Activated naive CD4-positive, alpha-beta T cell treated with anti-CD3 and anti-CD28 coated beads for 36 hours (primary cell): Measurements from ENCODE around the gene DCUN1D2. TPM values are rescaled to one million over a fixed set of nuclear protein-coding genes. Genes with fewer than 3 reads are reported as not detected.

ENCODE experiments used
- CTCF ChIA-PET: fragments of 350-600 bp; sonication (Branson Sonifier 250); formaldehyde crosslinking; loops from one replicate; lab custom pipeline; 2021; ENCODE audit warnings: antibody characterized with exemption; lab: Charles Lee
- DNase-seq: peaks from one replicate; pipeline ENCODE4 v3.0.0-alpha.2; 2020
- H3K27ac Mint-ChIP-seq: one replicate; pipeline ENCODE4 v1.8.0; 2021; ENCODE audit warnings: mild to moderate bottlenecking, mixed read lengths
- H3K27me3 Mint-ChIP-seq: one replicate; pipeline ENCODE4 v1.8.0; 2021; ENCODE audit warnings: low read depth, mixed read lengths
- H3K36me3 Mint-ChIP-seq: one replicate; pipeline ENCODE4 v1.8.0; 2021; ENCODE audit warnings: low read depth, mixed read lengths
- H3K4me1 Mint-ChIP-seq: one replicate; pipeline ENCODE4 v1.8.0; 2021; ENCODE audit warnings: low read depth, mixed read lengths
- H3K4me3 Mint-ChIP-seq: one replicate; pipeline ENCODE4 v1.8.0; 2021; ENCODE audit warnings: mild to moderate bottlenecking, moderate library complexity, mixed read lengths
- H3K9me3 Mint-ChIP-seq: one replicate; pipeline ENCODE4 v1.8.0; 2021; ENCODE audit warnings: mixed read lengths
- intact Hi-C: fragments of 100-400 bp; cut with micrococcal nuclease; formaldehyde crosslinking; loops from one replicate; pipeline ENCODE4 v1.15.1; 2023
- total RNA-seq, 2 experiments: library from RNA; stranded (reverse); gene quantifications; one replicate each; pipeline ENCODE4 v1.2.3, GENCODE V29; 2021

DCUN1D2 gene
- total RNA-seq, 2 experiments from 2014 or later: 14.3 to 14.7 TPM

DNA sequence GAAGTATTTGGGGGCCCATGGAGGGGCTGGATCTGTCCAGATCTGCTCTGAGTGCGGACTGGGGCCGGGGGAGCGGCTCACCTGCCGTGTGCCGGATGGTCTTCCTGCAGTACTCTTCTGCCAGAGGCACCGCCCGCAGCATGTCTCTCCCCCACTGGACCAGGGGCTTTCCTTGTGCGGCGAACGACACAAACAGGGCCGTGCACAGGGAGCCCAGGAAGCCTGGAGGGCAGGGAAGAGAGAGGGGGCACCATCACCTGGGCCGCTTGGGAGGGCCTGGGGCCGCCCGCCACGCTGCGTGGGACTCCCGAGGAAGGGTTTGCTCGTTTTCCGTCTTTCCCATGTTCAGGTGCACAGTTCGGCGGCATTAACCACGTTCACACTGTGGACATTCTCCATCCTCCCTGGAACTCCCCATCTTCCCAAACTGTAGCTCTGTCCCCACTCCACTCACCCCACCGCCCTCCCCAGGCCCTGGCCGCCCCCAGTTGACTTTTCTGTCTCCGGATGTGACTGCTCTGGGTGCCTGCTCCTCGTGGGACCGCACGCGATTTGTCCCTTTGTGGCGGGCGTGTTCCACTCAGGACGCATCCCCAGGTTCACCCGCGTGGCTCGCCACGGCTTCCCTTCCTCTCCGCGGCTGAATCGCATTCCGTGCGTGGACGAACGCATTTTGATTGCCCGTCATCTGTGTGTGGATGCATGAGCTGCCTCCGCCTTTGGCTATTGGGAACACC is 61.5 kb downstream of the DCUN1D2 start:
- Mint-ChIP-seq H3K27ac (no peak overlapping the region), H3K9me3 (no peaks in the 10 kb centered on the region), H3K27me3 (no peaks in the 10 kb centered on the region), H3K4me3 (no peak overlapping the region), H3K36me3 (no peaks in the 10 kb centered on the region), H3K4me1 (no peaks in the 10 kb centered on the region)
- intact Hi-C loops: no loop called here
- DNase-seq: no peak
- CTCF ChIA-PET: no interaction called here

DNA sequence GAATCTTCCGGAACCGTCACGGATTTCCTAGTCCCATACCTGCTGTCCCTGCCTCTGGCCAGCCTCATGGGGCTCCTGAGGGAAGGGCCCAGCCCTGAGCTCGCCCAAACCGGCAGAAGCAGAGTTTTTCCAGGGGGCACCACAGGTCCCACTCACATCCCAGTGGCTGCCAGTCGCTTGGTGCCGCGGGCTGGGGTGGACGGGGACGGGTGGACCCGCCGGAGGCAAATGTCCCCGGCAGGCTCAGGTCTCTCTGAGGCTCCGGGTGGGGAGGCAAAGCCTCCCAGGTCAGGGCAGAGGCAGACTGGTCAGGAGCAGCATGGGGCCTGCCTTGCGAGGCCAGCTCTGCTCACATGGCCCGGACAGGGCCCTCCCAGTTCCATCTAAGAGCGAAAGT is 62.0 kb downstream of the DCUN1D2 start:
- H3K4me3 Mint-ChIP-seq: no peak overlapping the region
- H3K36me3 Mint-ChIP-seq: no peaks in the 10 kb centered on the region
- no peaks in the 10 kb centered on the region for H3K4me1 Mint-ChIP-seq
- CTCF ChIA-PET: no interaction called here
- H3K27me3 Mint-ChIP-seq: no peaks in the 10 kb centered on the region
- H3K27ac Mint-ChIP-seq: no peak overlapping the region
- DNase-seq: no peak
- intact Hi-C loops: no loop called here
- no peaks in the 10 kb centered on the region for H3K9me3 Mint-ChIP-seq

DNA sequence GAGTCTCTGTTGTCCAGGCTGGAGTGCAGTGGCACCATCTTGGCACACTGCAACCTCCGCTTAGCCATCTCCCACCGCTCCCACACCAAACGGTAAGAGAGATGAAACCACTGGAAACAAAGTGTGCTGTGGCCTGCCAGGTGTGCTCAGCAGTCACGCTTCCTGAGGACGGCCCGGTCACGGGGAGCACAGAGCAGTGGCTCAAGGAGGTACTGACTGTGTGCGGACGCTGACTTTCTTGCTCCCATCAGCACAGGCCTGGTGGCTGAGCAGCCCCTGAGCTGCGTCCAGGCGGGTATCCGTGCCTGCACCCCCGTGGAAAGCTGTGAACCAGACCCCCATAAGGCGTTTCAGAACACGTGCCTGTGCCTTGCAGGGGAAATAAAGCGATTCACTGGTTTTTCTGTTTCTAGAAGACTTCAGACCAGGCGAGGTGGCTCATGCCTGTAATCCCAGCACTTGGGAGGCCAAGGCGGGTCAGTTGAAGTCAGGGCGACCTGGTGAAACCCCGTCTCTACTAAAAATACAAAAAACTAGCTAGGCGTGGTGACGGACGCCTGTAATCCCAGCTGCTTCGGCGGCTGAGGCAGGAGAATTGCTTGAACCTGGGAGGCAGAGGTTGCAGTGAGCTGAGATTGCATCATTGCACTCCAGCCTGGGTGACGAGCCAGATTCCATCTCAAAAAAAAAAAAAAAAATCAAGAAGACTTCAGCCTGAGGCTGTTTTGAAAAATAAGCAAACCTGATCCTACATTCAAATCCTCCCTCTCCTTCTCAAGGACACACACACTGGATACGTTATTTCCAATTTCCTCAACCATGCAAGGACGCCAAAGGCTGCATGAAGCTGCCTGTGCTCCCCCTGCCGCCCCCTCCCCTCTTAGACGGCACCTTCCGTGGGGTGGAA is 62.7 kb downstream of the DCUN1D2 start:
- intact Hi-C loops: no loop called here
- H3K4me1 Mint-ChIP-seq: no peaks in the 10 kb centered on the region
- CTCF ChIA-PET: no interaction called here
- no peak overlapping the region for H3K4me3 Mint-ChIP-seq
- H3K27ac Mint-ChIP-seq: no peak overlapping the region
- H3K9me3 Mint-ChIP-seq: no peaks in the 10 kb centered on the region
- DNase-seq: no peak
- H3K36me3 Mint-ChIP-seq: no peaks in the 10 kb centered on the region
- no peaks in the 10 kb centered on the region for H3K27me3 Mint-ChIP-seq

DNA sequence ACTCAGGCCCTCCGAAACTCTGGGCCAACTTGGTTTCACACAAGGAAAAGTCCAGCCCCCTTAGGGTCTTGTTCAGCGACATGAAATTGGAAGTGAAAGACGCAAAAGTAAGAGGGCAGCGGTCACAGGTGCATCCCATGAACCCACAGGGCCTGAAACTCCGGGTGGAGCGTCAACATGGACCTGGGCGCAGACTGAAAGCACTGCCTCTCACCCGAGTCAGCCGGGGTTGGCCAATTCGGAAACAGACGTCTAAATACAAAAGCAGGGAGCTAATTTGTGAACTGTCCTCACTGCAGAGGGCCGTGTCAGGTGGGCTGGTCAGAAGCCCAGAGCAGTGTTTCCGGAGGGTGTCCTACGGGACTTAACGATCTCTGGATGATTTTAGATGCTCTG is 63.9 kb downstream of the DCUN1D2 start:
- Mint-ChIP-seq H3K27me3 (no peaks in the 10 kb centered on the region), H3K9me3 (no peaks in the 10 kb centered on the region), H3K27ac (no peak overlapping the region), H3K36me3 (no peaks in the 10 kb centered on the region), H3K4me3 (no peak overlapping the region), H3K4me1 (no peaks in the 10 kb centered on the region)
- CTCF ChIA-PET: no interaction called here
- intact Hi-C loops: no loop called here
- no peak for DNase-seq

DNA sequence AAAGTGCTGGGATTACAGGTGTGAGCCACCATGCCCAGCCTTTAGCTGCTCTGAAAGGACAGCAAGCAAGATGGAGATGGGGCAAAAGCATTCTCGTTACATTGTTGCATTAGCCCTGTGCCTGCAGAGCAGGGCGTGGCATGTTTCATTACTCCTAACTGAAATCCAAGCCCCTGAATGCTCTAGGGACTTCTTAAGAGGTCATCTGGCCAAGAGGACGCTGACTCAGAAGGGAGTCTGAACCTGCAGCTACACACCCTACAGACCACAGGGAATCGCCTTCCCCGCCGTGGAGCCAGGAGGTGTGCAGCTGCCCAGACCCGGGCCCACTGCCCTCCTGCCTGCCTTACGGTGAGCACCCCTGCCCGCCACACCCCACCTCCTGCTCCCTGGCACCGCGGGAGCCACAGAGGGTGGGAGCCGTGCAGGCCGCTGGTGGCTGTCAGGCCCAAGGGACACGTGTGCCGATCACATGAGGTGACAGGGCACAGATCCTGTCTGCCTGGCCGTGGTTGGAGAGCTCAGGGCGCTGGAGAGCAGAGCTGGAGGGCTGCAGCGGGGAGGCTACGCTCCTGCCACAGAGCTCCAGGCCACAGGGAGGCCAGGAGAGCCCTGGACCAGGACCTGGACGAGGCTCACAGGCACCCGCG is 64.4 kb downstream of the DCUN1D2 start:
- Mint-ChIP-seq H3K36me3 (no peaks in the 10 kb centered on the region), H3K9me3 (no peaks in the 10 kb centered on the region), H3K27ac (no peak overlapping the region), H3K4me3 (no peak overlapping the region), H3K27me3 (no peaks in the 10 kb centered on the region), H3K4me1 (no peaks in the 10 kb centered on the region)
- CTCF ChIA-PET: no interaction called here
- intact Hi-C loops: no loop called here
- no peak for DNase-seq

DNA sequence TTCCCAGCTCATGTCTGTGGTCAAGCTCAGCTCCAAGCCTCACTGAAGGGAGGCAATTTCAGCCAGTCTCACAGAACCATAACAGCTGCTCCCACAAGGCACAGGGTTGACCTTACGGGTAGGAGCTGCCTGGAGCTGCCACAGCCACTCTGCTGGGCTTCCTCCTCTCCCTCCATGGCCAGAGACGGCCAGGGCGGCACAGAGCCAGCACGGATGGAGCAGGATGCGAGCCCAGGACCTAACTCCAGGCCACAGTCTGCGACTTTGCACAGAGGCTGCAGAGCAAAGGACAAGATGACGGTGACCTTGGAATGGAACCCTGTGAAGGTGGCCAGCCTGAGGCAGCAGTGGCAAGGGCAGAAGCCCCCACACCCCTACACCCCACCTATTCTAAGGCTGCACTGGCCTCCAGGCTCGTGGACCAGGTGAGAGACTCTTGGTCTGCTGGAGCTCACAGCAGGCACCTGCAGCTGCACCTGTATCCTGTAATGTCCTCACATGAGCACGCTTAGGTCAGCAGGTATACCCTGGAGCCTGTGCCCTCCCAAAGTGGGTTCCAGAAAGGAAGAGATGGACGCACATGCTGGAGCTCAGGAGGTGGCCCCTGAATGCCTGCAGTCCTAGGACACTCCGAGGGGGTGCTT is 66.9 kb downstream of the DCUN1D2 start:
- Mint-ChIP-seq H3K27ac (no peak overlapping the region), H3K9me3 (no peaks in the 10 kb centered on the region), H3K4me3 (no peak overlapping the region), H3K4me1 (no peaks in the 10 kb centered on the region), H3K36me3 (no peaks in the 10 kb centered on the region), H3K27me3 (no peaks in the 10 kb centered on the region)
- intact Hi-C loops: no loop called here
- CTCF ChIA-PET: no interaction called here
- no peak for DNase-seq

DNA sequence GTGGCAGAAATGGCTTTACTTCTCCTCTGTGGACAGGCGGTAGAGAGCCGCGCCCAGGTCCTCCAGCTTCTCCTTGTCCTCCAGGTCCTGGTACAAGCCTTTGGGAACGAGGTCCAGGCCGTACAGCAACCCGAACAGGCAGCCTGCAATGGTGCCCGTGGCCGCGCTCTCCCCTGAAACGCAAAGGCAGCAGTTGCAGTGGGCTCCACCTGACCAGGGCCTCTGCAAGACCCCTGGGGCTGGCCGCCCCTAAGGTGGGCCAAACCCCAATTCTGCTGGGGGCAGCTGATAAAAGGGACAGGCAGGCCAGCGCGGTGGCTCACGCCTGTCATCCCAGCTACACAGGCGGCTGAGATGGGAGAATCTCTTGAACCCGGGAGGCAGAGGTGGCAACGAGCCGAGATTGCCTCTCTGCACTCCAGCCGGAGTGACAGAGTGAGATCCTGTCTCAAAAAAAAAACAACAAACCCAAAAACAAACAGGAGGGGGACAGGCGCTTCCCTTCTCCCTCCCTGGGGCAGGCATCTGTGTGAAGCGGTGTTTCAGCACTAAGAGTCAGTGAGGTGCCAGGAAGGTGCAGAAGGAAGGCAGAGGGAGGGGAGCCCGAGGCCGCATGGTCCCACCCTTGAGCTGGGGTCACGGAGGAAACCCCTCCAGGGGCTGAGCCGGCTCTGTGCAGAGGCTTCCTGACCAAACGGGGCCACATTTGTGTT is 67.5 kb downstream of the DCUN1D2 start:
- Mint-ChIP-seq H3K27ac (no peak overlapping the region), H3K4me3 (no peak overlapping the region), H3K4me1 (no peaks in the 10 kb centered on the region), H3K27me3 (no peaks in the 10 kb centered on the region), H3K36me3 (no peaks in the 10 kb centered on the region), H3K9me3 (no peaks in the 10 kb centered on the region)
- CTCF ChIA-PET: no interaction called here
- no peak for DNase-seq
- intact Hi-C loops: no loop called here

DNA sequence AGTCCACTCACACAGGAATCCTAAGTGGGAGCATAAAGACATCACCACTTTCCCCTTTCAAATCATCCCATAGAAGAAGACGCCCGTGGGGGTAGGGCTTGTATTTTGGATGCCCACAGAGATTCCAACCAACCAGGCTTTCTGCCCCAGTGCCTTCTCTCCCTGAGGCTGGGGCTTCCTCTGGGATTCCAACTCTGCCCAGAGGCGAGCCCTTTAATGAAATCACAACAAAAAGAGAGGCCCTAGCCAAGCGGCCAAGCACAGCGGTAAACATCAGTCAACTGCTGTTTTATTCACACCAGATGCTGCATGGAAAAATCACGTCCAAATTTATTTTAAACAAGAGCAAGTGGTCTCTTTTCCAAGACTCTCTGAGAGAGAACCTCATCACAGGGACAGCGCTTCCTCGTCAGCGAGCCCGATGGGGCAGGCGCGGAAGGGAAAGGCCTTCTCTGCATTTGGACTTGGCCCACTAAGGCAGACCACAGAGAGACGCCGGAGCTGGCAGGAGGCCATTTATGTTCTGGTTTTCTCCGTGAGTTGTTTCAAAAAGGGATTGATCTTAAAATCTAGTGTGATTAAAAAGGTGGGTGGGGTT is 68.7 kb downstream of the DCUN1D2 start:
- intact Hi-C loops: no loop called here
- DNase-seq: no peak
- Mint-ChIP-seq H3K4me1 (no peaks in the 10 kb centered on the region), H3K27ac (no peak overlapping the region), H3K4me3 (no peak overlapping the region), H3K27me3 (no peaks in the 10 kb centered on the region), H3K36me3 (no peaks in the 10 kb centered on the region), H3K9me3 (no peaks in the 10 kb centered on the region)
- CTCF ChIA-PET: no interaction called here

DNA sequence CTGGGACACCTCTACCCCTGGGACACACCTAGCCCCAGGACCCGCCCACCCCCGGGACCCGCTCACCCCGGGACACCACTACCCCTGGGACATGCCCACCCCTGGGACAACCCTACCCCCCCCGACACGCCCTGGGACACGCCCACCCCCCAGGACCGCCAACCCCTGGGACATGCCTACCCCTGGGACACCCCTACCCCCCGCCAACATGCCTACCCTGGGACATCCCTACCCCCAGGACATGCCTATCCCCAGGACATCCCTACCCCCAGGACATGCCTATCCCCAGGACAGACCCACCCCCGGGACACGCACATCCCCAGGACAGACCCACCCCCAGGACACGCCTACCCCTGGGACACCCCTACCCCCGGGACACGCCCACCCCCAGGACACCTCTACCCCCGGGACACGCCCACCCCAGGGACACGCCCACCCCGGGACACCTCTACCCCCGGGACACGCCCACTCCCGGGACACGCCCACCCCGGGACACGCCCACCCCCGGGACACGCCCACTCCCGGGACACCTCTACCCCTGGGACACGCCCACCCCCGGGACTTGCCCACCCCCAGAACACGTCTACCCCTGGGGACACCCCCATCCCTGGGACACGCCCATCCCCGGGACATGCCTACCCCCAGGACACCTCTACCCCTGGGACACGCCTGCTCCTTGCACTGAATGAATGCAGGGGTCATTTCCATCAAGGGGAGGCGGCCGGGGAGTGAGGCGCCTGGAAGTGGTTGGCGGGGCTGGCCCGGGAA is 69.5 kb downstream of the DCUN1D2 start:
- H3K27me3 Mint-ChIP-seq: no peaks in the 10 kb centered on the region
- no peak for DNase-seq
- no peaks in the 10 kb centered on the region for H3K9me3 Mint-ChIP-seq
- H3K36me3 Mint-ChIP-seq: no peaks in the 10 kb centered on the region
- H3K4me1 Mint-ChIP-seq: no peaks in the 10 kb centered on the region
- intact Hi-C loops: no loop called here
- H3K27ac Mint-ChIP-seq: no peak overlapping the region
- CTCF ChIA-PET: no interaction called here
- H3K4me3 Mint-ChIP-seq: no peak overlapping the region

DNA sequence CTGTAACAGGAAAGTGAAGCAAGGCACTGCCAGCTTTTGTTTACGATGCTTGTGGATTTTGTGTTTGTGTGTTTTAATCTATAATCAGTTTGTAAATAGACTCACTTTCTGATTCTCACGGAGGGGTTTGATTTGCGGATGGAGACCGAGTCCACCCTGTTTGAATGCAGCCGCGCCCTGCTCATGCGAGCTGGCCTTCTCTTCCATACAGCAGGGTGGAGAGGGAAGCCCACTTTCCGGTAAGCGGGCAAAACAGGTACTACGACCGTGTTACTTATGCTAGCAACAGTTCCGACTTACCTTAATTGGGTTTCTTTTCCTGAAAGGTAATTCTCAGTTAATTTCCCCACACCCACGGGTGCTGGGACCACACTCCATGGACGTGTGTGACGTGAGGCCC is 70.3 kb downstream of the DCUN1D2 start:
- Mint-ChIP-seq H3K27me3 (no peaks in the 10 kb centered on the region), H3K9me3 (no peaks in the 10 kb centered on the region), H3K4me3 (no peak overlapping the region), H3K36me3 (no peaks in the 10 kb centered on the region), H3K4me1 (no peaks in the 10 kb centered on the region), H3K27ac (no peak overlapping the region)
- intact Hi-C loops: no loop called here
- no peak for DNase-seq
- CTCF ChIA-PET: no interaction called here

DNA sequence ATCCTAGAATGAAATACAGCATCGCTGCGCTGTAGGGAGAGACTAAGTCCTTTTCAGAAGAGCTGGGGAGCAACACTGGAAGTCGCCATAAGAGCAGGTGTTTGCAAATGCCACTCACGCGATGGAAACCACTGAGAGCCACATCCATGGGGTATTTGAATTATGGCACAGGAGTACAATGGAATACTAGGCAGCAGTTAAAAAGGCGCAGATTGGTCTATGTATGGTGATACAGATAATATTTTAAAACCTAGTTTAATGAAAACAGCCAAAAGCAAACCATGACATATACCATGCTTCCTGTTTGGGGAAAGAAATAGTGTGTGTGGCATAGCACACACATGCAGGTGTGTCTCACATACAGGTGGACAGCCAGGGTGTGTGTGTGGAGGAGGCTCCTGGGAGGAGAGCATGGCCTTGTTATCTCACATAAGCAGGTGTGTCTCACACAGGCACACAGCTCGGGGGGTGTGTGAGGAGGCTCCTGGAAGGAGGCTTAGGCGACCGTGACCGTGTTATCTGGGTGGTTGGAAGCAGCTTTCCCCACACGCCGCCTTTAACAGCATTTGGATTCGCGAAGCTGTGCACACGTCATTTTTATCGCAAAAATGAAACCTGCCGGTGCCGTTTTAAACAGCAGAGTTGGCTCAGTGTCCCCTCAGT is 70.8 kb downstream of the DCUN1D2 start:
- Mint-ChIP-seq H3K4me1 (no peaks in the 10 kb centered on the region), H3K36me3 (no peaks in the 10 kb centered on the region), H3K4me3 (no peak overlapping the region), H3K9me3 (no peaks in the 10 kb centered on the region), H3K27ac (no peak overlapping the region), H3K27me3 (no peaks in the 10 kb centered on the region)
- no peak for DNase-seq
- CTCF ChIA-PET: interaction anchor here (0.6 kb wide), 1 partner anchor 26 kb away, joined by 3 read pairs; no protein-coding TSS in a partner anchor
- intact Hi-C loops: no loop called here
